Smooth muscle cell (in vitro differentiated cells): Measurements from ENCODE around the gene ELMOD1. TPM values are rescaled to one million over a fixed set of nuclear protein-coding genes. Genes with fewer than 3 reads are reported as not detected.

Experiments
- DNase-seq: peaks from one replicate; lab custom pipeline; 2025; ENCODE audit not compliant: unreplicated experiment; lab: John Stamatoyannopoulos, UW
- H2AFZ ChIP-seq: fragments of 200-600 bp; sonication (generic); 2 replicates; pipeline ENCODE4 v1.6.0; 2016; ENCODE audit warnings: antibody characterized with exemption, low read depth, mild to moderate bottlenecking
- H3F3A ChIP-seq: fragments of 200-600 bp; sonication (generic); 2 replicates; pipeline ENCODE4 v1.6.0; 2017; ENCODE audit warnings: antibody characterized with exemption, low read depth
- H3K27ac ChIP-seq: fragments of 200-600 bp; sonication (generic); 2 replicates; pipeline ENCODE4 v1.5.1; 2016; ENCODE audit warnings: low read depth, mild to moderate bottlenecking
- H3K27me3 ChIP-seq: fragments of 200-600 bp; sonication (generic); 2 replicates; pipeline ENCODE4 v1.6.1; 2016; ENCODE audit warnings: low read depth, mild to moderate bottlenecking
- H3K36me3 ChIP-seq: fragments of 200-600 bp; sonication (generic); 2 replicates; pipeline ENCODE4 v1.5.1; 2016; ENCODE audit warnings: low read depth
- H3K4me1 ChIP-seq: fragments of 200-600 bp; sonication (generic); 2 replicates; pipeline ENCODE4 v1.5.1; 2016; ENCODE audit warnings: low read depth
- H3K4me2 ChIP-seq: fragments of 200-600 bp; sonication (generic); 2 replicates; pipeline ENCODE4 v1.6.0; 2016; ENCODE audit warnings: mild to moderate bottlenecking
- H3K4me3 ChIP-seq: fragments of 200-600 bp; sonication (generic); 2 replicates; pipeline ENCODE4 v1.5.1; 2016; ENCODE audit warnings: mild to moderate bottlenecking
- H3K79me2 ChIP-seq: fragments of 200-600 bp; sonication (generic); 2 replicates; pipeline ENCODE4 v1.6.0; 2016; ENCODE audit warnings: low read depth, mild to moderate bottlenecking
- H3K9ac ChIP-seq: fragments of 200-600 bp; sonication (generic); 2 replicates; pipeline ENCODE4 v1.6.0; 2016; ENCODE audit warnings: low read depth
- H3K9me3 ChIP-seq: fragments of 200-600 bp; sonication (generic); replicated peaks from 2 replicates; pipeline ENCODE4 v1.5.1; 2016; ENCODE audit warnings: low read depth
- H4K20me1 ChIP-seq: fragments of 200-600 bp; sonication (generic); 2 replicates; pipeline ENCODE4 v1.6.0; 2016; ENCODE audit warnings: low read depth
- CTCF ChIP-seq: fragments of 200-600 bp; sonication (generic); IDR thresholded peaks from 2 replicates; pipeline ENCODE4 v1.5.1; 2017; ENCODE audit warnings: borderline replicate concordance, mild to moderate bottlenecking, antibody characterized with exemption; ENCODE audit not compliant: insufficient read depth, poor library complexity, severe bottlenecking
- WGBS: methylation state at CpG from one replicate; pipeline ENCODE4 v1.1.7; 2016; ENCODE audit warnings: low lambda C conversion rate; 5-methylcytosine and 5-hydroxymethylcytosine counted together
- polyA plus RNA-seq: library from polyadenylated mRNA; unstranded; fragments of >200 nt; fragmentation: Nextera tagmentation; extraction: Ambion mirVana; gene quantifications from 2 replicates; pipeline ENCODE4 v1.2.1, GENCODE V29; 2016
- total RNA-seq: library from RNA; depleted of rRNA; stranded (reverse); fragments of >200 nt; gene quantifications from 2 replicates; pipeline ENCODE4 v1.2.3, GENCODE V29; 2014

Gene ELMOD1
- total and polyA plus RNA-seq, 2 experiments from 2014 or later: 0.24 to 0.94 TPM

GRCh38 chr11:107606141-107606540, 15.2 kb downstream of the ELMOD1 start:
- Histone ChIP-seq H3K9me3 (no peaks in the 10 kb centered on the region), H3K27me3 (peaks cover 24% of the 10 kb centered on the region), H3K27ac (no peak overlapping the region), H3K79me2 (no peaks in the 10 kb centered on the region), H3K4me1 (peaks cover 5% of the 10 kb centered on the region), H3K4me3 (no peak overlapping the region), H2AFZ (no peak overlapping the region), H4K20me1 (no peaks in the 10 kb centered on the region), H3K4me2 (no peak overlapping the region), H3K36me3 (no peaks in the 10 kb centered on the region), H3F3A (no peaks in the 10 kb centered on the region), H3K9ac (no peak overlapping the region)
- DNase-seq: no peak
- no peak for TF ChIP-seq CTCF
- 59% methylated on average over 3 of the region's 3 CpGs for WGBS

GRCh38 chr11:107608809-107609208, 17.9 kb downstream of the ELMOD1 start:
- TF ChIP-seq CTCF: no peak
- WGBS: 72% methylated on average over 2 of the region's 2 CpGs
- no peak overlapping the region for H3K9ac ChIP-seq
- DNase-seq: no peak
- no peaks in the 10 kb centered on the region for H4K20me1 ChIP-seq
- peaks cover 5% of the 10 kb centered on the region for H3K4me1 ChIP-seq
- H3K4me2 ChIP-seq: no peak overlapping the region
- no peak overlapping the region for H2AFZ ChIP-seq
- H3K27ac ChIP-seq: no peak overlapping the region
- no peaks in the 10 kb centered on the region for H3K79me2 ChIP-seq
- H3F3A ChIP-seq: no peaks in the 10 kb centered on the region
- no peaks in the 10 kb centered on the region for H3K9me3 ChIP-seq
- no peak overlapping the region for H3K4me3 ChIP-seq
- H3K36me3 ChIP-seq: no peaks in the 10 kb centered on the region
- H3K27me3 ChIP-seq: peaks cover 20% of the 10 kb centered on the region

- DNase-seq: no peak
- TF ChIP-seq CTCF: no peak
- 60% methylated on average over 10 of the region's 10 CpGs for WGBS
- Histone ChIP-seq H3K27ac (no peak overlapping the region), H3K4me3 (no peak overlapping the region), H3K36me3 (no peaks in the 10 kb centered on the region), H3K79me2 (no peaks in the 10 kb centered on the region), H2AFZ (no peak overlapping the region), H4K20me1 (no peaks in the 10 kb centered on the region), H3F3A (no peaks in the 10 kb centered on the region), H3K4me2 (no peak overlapping the region), H3K27me3 (peaks cover 20% of the 10 kb centered on the region), H3K9ac (no peak overlapping the region), H3K9me3 (no peaks in the 10 kb centered on the region), H3K4me1 (peaks cover 5% of the 10 kb centered on the region)
Measured at GRCh38 chr11:107609400-107610218, 18.7 kb downstream of the ELMOD1 start.

GRCh38 chr11:107612445-107612844, 21.5 kb downstream of the ELMOD1 start:
- Histone ChIP-seq H3F3A (no peaks in the 10 kb centered on the region), H3K4me2 (no peak overlapping the region), H3K36me3 (no peaks in the 10 kb centered on the region), H3K9me3 (no peaks in the 10 kb centered on the region), H3K4me1 (peaks cover 5% of the 10 kb centered on the region), H3K9ac (no peak overlapping the region), H3K4me3 (no peak overlapping the region), H4K20me1 (no peaks in the 10 kb centered on the region), H3K79me2 (no peaks in the 10 kb centered on the region), H3K27me3 (peaks cover 20% of the 10 kb centered on the region), H3K27ac (no peak overlapping the region), H2AFZ (no peak overlapping the region)
- no peak for TF ChIP-seq CTCF
- 100% methylated on average over 2 of the region's 2 CpGs for WGBS
- no peak for DNase-seq
